GM19463 (cell line): Measurements from ENCODE around the gene SCGB2B2.
A peak's percentile ranks its signal among the peaks of the same experiment; 100 is the strongest.
"Not testable (repeated sequence)": the region's sequence is repeated elsewhere in the genome, so short reads cannot be mapped to it uniquely, and the experiment has no call there.

Source experiments
- ATAC-seq: cut with Tn5 transposase; IDR thresholded peaks from one replicate; pipeline ENCODE4 v1.9.1; 2021; ENCODE audit warnings: mild to moderate bottlenecking, moderate library complexity; ENCODE audit not compliant: unreplicated experiment

SCGB2B2 gene, protein sequence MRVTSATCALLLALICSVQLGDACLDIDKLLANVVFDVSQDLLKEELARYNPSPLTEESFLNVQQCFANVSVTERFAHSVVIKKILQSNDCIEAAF

GRCh38 chr19:34676697-34677385, at the start of gene SCGB2B2:
TSS of gene SCGB2B2 (minus strand) at chr19:34677159. CDS start at chr19:34594563, 82,596 bp downstream.
- ATAC-seq, result peak; percentile 44

GRCh38 chr19:34725400-34725799, 48.4 kb upstream of the SCGB2B2 start:
- no peak for ATAC-seq

DNA sequence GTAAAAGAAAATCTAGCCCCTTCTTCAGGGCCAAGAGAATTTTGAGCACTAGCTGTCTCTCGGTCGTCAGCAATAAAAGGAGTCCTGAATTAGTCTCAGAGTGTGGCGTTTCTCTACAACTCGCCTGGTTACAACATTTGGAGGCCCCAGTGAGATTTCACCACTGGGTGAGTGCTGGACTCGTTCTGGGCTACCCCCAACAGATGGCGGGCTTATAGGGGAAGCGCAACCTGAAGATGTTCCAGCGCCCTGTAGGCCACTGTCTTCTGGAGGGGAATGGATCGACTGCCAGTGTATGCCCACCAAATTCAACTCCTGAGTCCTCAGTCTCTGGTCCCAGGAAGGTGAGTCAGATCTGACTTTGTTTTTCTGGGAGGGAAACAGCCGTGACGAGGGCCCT, 45.4 kb upstream of the SCGB2B2 start:
- no peak for ATAC-seq

DNA sequence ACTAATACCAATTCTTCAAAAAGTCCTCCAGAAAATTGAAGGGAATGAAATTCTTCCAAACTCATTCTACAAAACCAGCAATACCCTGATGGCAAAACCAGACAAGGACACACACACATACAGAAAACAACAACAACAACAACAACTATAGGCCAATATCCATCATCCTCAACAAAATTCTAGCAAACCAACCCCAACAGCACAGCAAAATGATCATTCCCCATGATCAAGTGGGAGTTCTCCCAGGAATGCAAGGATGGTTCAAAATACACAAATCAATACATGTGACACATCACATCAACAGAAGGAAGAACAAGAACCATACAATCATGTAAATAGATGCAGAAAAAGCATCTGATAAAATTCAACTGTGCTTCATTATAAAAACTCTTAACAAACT, 38.4 kb upstream of the SCGB2B2 start:
- no peak for ATAC-seq

GRCh38 chr19:34713262-34713637, 36.3 kb upstream of the SCGB2B2 start:
- ATAC-seq, result no peak

GRCh38 chr19:34712395-34713261, 35.7 kb upstream of the SCGB2B2 start:
- ATAC-seq, result no peak

DNA sequence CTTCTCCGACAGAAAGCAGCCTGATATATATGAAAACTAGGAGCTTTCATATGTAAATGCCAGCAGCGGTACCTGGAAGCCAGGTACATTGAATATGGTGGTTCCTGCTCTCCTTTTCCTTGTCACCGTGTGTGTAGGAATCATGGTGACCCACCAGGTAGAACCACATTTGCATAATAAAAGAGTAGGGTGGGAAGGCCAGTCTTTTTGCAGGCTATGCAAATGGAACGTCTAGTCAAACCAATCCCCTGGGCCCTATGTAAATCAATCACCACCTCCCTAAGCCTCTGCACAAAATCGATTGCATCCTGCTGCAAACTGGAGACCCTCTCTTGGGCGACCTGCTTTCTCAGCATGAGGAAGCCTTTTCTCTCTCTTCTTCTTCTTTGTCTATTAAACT, 34.9 kb upstream of the SCGB2B2 start:
- ATAC-seq, result no peak

DNA sequence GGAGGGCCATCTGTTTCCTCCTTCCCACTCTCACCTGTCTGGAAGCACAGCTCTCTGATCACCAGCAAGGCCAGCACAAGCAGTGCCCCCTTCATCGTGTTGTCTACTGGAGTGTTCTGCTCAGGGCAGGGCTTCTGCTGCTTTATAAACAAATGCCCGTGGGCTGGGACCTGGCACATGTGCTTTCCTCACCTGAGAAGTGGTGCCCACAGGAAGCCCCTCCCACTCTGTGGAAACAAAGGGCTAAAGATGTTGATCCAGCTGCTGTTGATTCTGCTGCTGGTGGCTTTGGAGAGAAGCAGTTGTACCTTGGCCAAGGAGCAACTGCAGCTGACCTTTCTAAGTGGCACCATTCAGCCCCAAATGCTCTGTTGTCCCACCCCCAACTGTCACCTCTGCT, 30.7 kb upstream of the SCGB2B2 start:
- no peak for ATAC-seq

DNA sequence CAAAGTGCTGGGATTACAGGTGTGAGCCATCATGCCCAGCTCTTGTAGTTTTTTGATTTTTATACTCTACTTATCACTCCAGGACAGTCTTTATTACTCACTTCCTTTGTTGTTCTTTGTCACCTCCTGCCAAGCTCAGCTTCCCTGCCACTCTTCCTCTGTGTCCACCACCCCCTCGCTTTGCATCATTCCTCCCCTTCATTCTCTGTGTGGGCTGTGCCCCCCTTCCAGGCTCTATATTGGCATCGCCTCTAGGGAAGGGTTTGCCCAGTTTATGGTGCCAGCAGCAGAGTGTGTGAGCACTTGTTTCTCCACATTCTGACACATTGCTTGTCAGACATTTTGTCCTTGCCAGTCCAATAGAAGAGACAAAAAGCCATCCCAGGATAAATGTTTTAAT, 15.6 kb upstream of the SCGB2B2 start:
- no peak for ATAC-seq

DNA sequence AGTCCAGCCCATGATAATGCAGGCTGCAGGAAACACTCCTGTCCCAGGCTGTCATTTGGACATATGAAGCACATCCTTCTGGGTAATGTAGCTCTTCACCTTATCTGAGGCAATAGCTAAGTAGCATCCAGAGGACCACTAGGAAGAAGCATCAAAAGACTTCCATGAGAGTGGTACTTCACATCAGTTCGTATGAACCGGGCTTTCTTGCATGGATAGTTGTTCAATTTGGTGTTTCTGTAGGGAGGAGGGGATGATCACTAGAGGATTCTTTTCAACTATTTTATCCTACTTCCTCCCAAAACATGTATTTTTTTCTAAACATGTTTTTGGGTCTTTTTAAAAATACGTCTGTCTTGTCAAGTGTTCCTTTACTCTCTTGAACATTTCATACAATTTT, 13.4 kb upstream of the SCGB2B2 start:
- ATAC-seq, result no peak

DNA sequence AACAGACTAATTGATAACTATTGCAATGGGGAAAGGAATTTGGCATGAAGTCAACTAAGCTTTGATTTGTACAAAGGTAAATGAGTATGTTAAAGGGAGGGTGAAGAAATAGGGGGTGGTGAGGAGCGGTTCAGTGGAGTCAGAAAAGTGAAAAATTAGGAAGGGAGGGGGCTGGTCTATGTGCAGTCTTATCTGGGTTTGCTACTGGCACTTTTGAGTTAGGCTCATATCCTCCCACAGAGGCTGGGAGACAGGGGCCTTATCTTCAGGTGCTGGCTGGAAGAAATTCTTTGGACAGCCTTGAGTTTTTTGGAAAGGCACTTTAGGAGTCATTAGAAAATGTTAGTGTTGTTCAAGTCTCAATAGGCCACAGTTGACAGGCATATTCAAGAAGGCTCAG, 11.6 kb upstream of the SCGB2B2 start:
- ATAC-seq, result no peak

GRCh38 chr19:34687348-34687747, 10.4 kb upstream of the SCGB2B2 start:
- ATAC-seq, result no peak

DNA sequence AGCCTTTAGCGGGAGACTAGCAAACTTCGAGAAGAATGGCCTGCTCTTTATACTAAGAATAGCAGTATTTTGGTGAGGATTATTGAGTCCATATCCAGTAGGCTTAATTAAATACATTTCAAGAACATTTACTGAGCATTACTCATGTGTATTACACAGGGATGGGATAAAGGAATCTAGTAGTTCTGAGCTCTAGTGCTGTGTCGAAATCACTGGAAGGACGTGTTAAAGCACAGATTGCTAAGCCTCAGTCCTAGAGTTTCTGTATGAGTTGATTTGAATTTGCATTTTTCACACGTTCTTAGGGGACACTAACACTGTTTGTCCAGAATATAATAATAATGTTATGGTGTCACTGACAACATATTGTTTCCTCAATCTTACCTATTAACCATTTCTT, 9.5 kb upstream of the SCGB2B2 start:
- no peak for ATAC-seq

- ATAC-seq, result not testable (repeated sequence)
These were observed 8.3 kb upstream of the SCGB2B2 start for GRCh38 chr19:34685266-34685665.

GRCh38 chr19:34681478-34681877, 4.5 kb upstream of the SCGB2B2 start:
- ATAC-seq, result no peak

- no peak for ATAC-seq
These were observed 1.5 kb upstream of the SCGB2B2 start for GRCh38 chr19:34678421-34678820.

- no peak for ATAC-seq
These were observed 1.1 kb upstream of the SCGB2B2 start for GRCh38 chr19:34678085-34678412.

DNA sequence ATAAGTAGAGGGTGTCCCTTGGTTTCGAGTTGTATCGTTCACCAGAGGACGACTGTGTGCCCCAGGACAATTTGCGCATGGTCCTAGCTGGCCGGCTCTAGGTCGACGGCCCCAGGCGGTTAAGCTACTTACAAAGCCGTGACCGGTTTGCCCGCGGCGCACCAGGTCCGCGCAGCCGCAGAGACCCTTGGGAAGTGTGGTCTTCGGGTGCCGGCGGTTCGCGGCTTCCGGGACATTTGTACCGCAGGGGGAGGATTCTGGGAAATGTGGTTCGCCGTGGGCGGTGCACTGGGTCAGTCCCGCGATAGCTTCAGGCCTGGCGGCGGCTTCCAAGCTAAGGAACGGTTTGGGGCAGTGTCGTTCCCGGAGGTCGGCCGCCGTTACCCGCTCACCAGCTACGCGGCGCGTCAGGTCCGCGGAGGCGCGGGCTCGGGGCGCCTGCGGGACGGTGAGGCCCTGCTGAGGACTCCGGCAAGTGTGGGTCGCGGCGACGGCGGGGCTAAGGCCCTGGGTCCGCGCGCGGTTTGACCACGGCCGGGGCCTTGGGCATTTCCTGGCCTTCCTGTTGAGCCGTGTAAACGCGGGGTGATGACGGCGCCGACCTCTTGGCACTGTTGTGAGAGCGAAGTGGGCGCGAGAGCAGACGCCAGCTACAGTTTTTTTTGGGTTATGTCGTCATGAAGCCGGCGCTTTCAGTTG, 576 bp upstream of the SCGB2B2 start, which contains the start of gene ZNF302:
Gene ZNF302 (plus strand): TSS at position 293 of the 699 bp plus-strand sequence. CDS start 1,127 bp downstream, outside the sequence.
- ATAC-seq, result peak; percentile 89

GRCh38 chr19:34675919-34676318, 1.0 kb downstream of the SCGB2B2 start:
- ATAC-seq, result no peak

DNA sequence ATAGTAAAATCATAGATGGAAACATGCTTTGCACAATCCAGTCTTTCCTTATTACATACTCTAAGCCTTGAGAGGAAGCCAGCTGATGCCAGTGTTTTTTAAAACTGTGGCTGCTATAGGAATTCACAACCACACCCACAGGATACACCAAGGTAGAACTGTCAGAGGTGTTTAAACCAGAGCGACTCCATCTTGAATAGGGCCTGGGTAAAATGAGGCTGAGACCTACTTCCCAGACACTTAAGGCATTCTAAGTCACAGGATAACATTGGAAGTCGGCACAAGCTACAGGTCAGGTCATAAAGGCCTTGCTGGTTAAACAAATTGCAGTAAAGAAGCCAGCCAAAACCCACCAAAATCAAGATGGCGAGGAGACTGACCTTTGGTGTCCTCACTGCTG, 1.7 kb downstream of the SCGB2B2 start:
- ATAC-seq, result no peak

GRCh38 chr19:34673590-34673989, 3.4 kb downstream of the SCGB2B2 start:
- no peak for ATAC-seq
